H9 (cell line): ENCODE measurements around the gene TCN2. TPM values are rescaled to one million over a fixed set of nuclear protein-coding genes. Genes with fewer than 3 reads are reported as not detected.

ENCODE experiments used
- DNase-seq: peaks from one replicate; pipeline ENCODE4 v3.0.0-alpha.2; 2017
- H2AFZ ChIP-seq: one replicate; pipeline ENCODE4 v1.6.1; 2013; ENCODE audit warnings: mild to moderate bottlenecking, low read length, control low read depth, moderate library complexity
- H2AK5ac ChIP-seq: 2 replicates; pipeline ENCODE4 v1.6.1; 2013; ENCODE audit warnings: low read length, control low read depth, mixed read lengths; ENCODE audit not compliant: insufficient read length
- H2BK120ac ChIP-seq: one replicate; pipeline ENCODE4 v1.6.1; 2013; ENCODE audit warnings: low read depth, mild to moderate bottlenecking, low read length, control low read depth, inconsistent platforms; ENCODE audit not compliant: poor library complexity, severe bottlenecking
- H2BK12ac ChIP-seq: 2 replicates; pipeline ENCODE4 v1.6.1; 2013; ENCODE audit warnings: low read length, control low read depth, mixed read lengths, low read depth; ENCODE audit not compliant: insufficient read length
- H2BK15ac ChIP-seq: 2 replicates; pipeline ENCODE4 v1.6.1; 2013; ENCODE audit warnings: low read depth, low read length, control low read depth
- H2BK20ac ChIP-seq: one replicate; pipeline ENCODE4 v1.6.1; 2013; ENCODE audit warnings: low read depth, mild to moderate bottlenecking, low read length, control low read depth, inconsistent platforms; ENCODE audit not compliant: poor library complexity, severe bottlenecking
- H2BK5ac ChIP-seq: 2 replicates; pipeline ENCODE4 v1.6.1; 2013; ENCODE audit warnings: low read length, control low read depth, mixed read lengths; ENCODE audit not compliant: insufficient read length
- H3K14ac ChIP-seq: 2 replicates; pipeline ENCODE4 v1.6.1; 2013; ENCODE audit warnings: low read length, control low read depth; ENCODE audit not compliant: insufficient read depth
- H3K18ac ChIP-seq: 2 replicates; pipeline ENCODE4 v1.6.1; 2013; ENCODE audit warnings: low read depth, mild to moderate bottlenecking, mixed read lengths, low read length, control low read depth; ENCODE audit not compliant: insufficient read length
- H3K23ac ChIP-seq: 2 replicates; pipeline ENCODE4 v1.6.1; 2013; ENCODE audit warnings: low read length, control low read depth, mixed read lengths, low read depth; ENCODE audit not compliant: insufficient read length
- H3K23me2 ChIP-seq: 2 replicates; pipeline ENCODE4 v1.6.1; 2013; ENCODE audit warnings: low read depth, mild to moderate bottlenecking, mixed read lengths, low read length, control low read depth; ENCODE audit not compliant: insufficient read length, poor library complexity, severe bottlenecking
- H3K27ac ChIP-seq: 2 replicates; pipeline ENCODE4 v1.5.1; 2013; ENCODE audit warnings: low read length, control low read depth, mixed read lengths, low read depth; ENCODE audit not compliant: insufficient read length
- H3K27me3 ChIP-seq: 2 replicates; pipeline ENCODE4 v1.6.1; 2013; ENCODE audit warnings: low read length, control low read depth, inconsistent platforms; ENCODE audit not compliant: insufficient read depth
- H3K4ac ChIP-seq: 2 replicates; pipeline ENCODE4 v1.6.1; 2013; ENCODE audit warnings: low read depth, mild to moderate bottlenecking, control low read depth, inconsistent platforms, low read length, moderate library complexity
- H3K4me1 ChIP-seq: 2 replicates; pipeline ENCODE4 v1.6.1; 2013; ENCODE audit warnings: low read length, control low read depth, inconsistent platforms; ENCODE audit not compliant: insufficient read depth
- H3K4me2 ChIP-seq: 2 replicates; pipeline ENCODE4 v1.6.1; 2013; ENCODE audit warnings: low read length, control low read depth, mixed read lengths; ENCODE audit not compliant: insufficient read length, insufficient read depth
- H3K56ac ChIP-seq: 2 replicates; pipeline ENCODE4 v1.6.1; 2013; ENCODE audit warnings: low read depth, mild to moderate bottlenecking, mixed read lengths, low read length, control low read depth; ENCODE audit not compliant: insufficient read length
- H3K79me1 ChIP-seq: 2 replicates; pipeline ENCODE4 v1.6.1; 2013; ENCODE audit warnings: low read depth, mild to moderate bottlenecking, moderate library complexity, low read length, control low read depth, inconsistent platforms; ENCODE audit not compliant: insufficient read depth, poor library complexity, severe bottlenecking
- H3K79me2 ChIP-seq: 2 replicates; pipeline ENCODE4 v1.6.1; 2013; ENCODE audit warnings: low read length, control low read depth, inconsistent platforms; ENCODE audit not compliant: insufficient read depth
- H3K9ac ChIP-seq: 2 replicates; pipeline ENCODE4 v1.6.1; 2013; ENCODE audit warnings: low read length, control low read depth, mixed read lengths; ENCODE audit not compliant: insufficient read length; ENCODE audit errors: extremely low read depth
- H3K9me3 ChIP-seq: one replicate; pipeline ENCODE4 v1.6.1; 2013; ENCODE audit warnings: low read depth, low read length, inconsistent platforms; ENCODE audit not compliant: control insufficient read depth
- H3T11ph ChIP-seq: one replicate; pipeline ENCODE4 v1.6.1; 2013; ENCODE audit warnings: mild to moderate bottlenecking, low read length, control low read depth, inconsistent platforms
- H4K20me1 ChIP-seq: one replicate; pipeline ENCODE4 v1.6.1; 2013; ENCODE audit not compliant: control insufficient read depth, insufficient read length, insufficient read depth
- H4K5ac ChIP-seq: 2 replicates; pipeline ENCODE4 v1.6.1; 2013; ENCODE audit warnings: low read depth, mild to moderate bottlenecking, mixed read lengths, low read length, control low read depth; ENCODE audit not compliant: insufficient read length
- H4K8ac ChIP-seq: replicated peaks from 2 replicates; pipeline ENCODE4 v1.6.1; 2013; ENCODE audit warnings: low read length, control low read depth, mixed read lengths, low read depth; ENCODE audit not compliant: insufficient read length
- H4K91ac ChIP-seq: 2 replicates; pipeline ENCODE4 v1.6.1; 2013; ENCODE audit warnings: low read depth, mild to moderate bottlenecking, moderate library complexity, mixed read lengths, low read length, control low read depth; ENCODE audit not compliant: insufficient read length
- H3K27ac Mint-ChIP-seq, 3 experiments: 2 replicates in 2 of 3; 3 replicates in 1 of 3; pipeline ENCODE4 v1.8.0; 2020 to 2021; ENCODE audit warnings: mixed read lengths in 3 of 3, mild to moderate bottlenecking in 1 of 3, moderate library complexity in 1 of 3
- H3K27me3 Mint-ChIP-seq: 2 replicates; pipeline ENCODE4 v1.8.0; 2021; ENCODE audit warnings: low read depth, mild to moderate bottlenecking, moderate library complexity, mixed read lengths
- H3K36me3 Mint-ChIP-seq, 3 experiments: 2 replicates in 2 of 3; 3 replicates in 1 of 3; pipeline ENCODE4 v1.8.0; 2020 to 2021; ENCODE audit warnings: low read depth in 3 of 3, mixed read lengths in 3 of 3; ENCODE audit not compliant: insufficient read depth in 1 of 3
- H3K4me1 Mint-ChIP-seq, 2 experiments: 2 replicates each; pipeline ENCODE4 v1.8.0; 2020; ENCODE audit warnings: mixed read lengths in 2 of 2
- H3K4me3 Mint-ChIP-seq, 2 experiments: 2 replicates in 1 of 2; 3 replicates in 1 of 2; pipeline ENCODE4 v1.8.0; 2020 to 2021; ENCODE audit warnings: mild to moderate bottlenecking in 2 of 2, mixed read lengths in 2 of 2, moderate library complexity in 1 of 2
- H3K9me3 Mint-ChIP-seq, 2 experiments: 2 replicates in 1 of 2; 3 replicates in 1 of 2; pipeline ENCODE4 v1.8.0; 2020; ENCODE audit warnings: mild to moderate bottlenecking in 2 of 2, mixed read lengths in 2 of 2, moderate library complexity in 1 of 2
- CTCF ChIP-seq: fragments of 200-600 bp; sonication (generic); conservative IDR thresholded peaks from 3 replicates; pipeline ENCODE4 v1.8.0; 2021; ENCODE audit warnings: antibody characterized with exemption, mild to moderate bottlenecking
- WGBS: extraction: QIAGEN DNeasy Blood & Tissue Kit; methylation state at CpG from one replicate; pipeline ENCODE4 v1.1.7; 2013; ENCODE audit warnings: missing lambda C conversion rate, low lambda C conversion rate, mixed read lengths; ENCODE audit not compliant: insufficient read length; ENCODE audit errors: extremely low coverage; 5-methylcytosine and 5-hydroxymethylcytosine counted together
- total RNA-seq: library from RNA; stranded (reverse); gene quantifications from 2 replicates; pipeline ENCODE4 v1.2.1, GENCODE V29; 2021

The TCN2 gene
- total RNA-seq, 1 experiment from 2014 or later, result 42.2 TPM

DNA sequence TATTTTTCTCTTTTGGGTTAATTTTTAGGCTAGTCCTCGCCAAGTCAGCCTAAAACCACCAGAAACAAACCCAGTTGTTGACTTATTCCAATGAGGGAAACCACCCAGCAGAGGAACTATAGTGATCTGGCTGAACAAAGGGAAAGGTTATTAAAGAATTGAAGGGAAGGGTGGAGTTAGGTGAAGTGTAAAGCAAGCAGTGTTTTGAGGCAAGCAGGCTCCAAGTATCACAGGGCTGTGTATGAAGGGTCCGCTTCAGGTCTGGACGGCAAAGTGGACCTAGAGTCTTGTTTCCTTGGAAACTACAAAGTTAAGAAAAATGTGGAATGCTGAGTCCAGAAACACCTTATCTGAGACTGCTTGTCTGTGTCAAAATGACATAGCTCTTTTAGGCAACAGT lies 3.2 kb upstream of the TCN2 start:
- no CpG with 5 or more reads among the region's 3 CpGs for WGBS
- no peak overlapping the region; a peak in 1 of 7 replicates for H3K27ac Mint-ChIP-seq

More for the DNA sequence above, 3.2 kb upstream of the TCN2 start:
- Mint-ChIP-seq H3K9me3 (peaks cover 0 to 3% of the 10 kb centered on the region in 2 experiments; a peak in 2 of 5 replicates), H3K4me1 (peaks cover 30 to 39% of the 10 kb centered on the region in 2 experiments), H3K27me3 (no peaks in the 10 kb centered on the region), H3K4me3 (no peak overlapping the region), H3K36me3 (no peaks in the 10 kb centered on the region; a peak in 1 of 7 replicates)
- Histone ChIP-seq H3K79me1 (peaks cover 4% of the 10 kb centered on the region), H3K23ac (no peak overlapping the region), H3T11ph (no peak overlapping the region), H4K5ac (no peak overlapping the region), H2BK5ac (no peak overlapping the region), H3K4me1 (0 out of 2 replicates have a peak, but pooled peaks cover 4% of the 10 kb centered on the region), H4K20me1 (no peaks in the 10 kb centered on the region), H3K4ac (no peak overlapping the region), H3K9me3 (no peaks in the 10 kb centered on the region), H3K27ac (no peak overlapping the region), H4K8ac (no peak overlapping the region), H2BK20ac (no peak overlapping the region), H3K79me2 (no peaks in the 10 kb centered on the region), H3K9ac (no peak overlapping the region), H2AK5ac (no peak overlapping the region), H3K56ac (no peak overlapping the region), H3K27me3 (no peaks in the 10 kb centered on the region), H3K4me2 (no peak overlapping the region), H2AFZ (no peak overlapping the region), H3K23me2 (peaks cover 6% of the 10 kb centered on the region), H3K14ac (no peak overlapping the region), H2BK120ac (no peak overlapping the region), H4K91ac (no peak overlapping the region), H2BK15ac (no peak overlapping the region), H3K18ac (no peak overlapping the region), H2BK12ac (no peak overlapping the region)
- no peak for DNase-seq
- no peak for TF ChIP-seq CTCF
